AML-193 (cell line): ENCODE results near the gene LARP1.
"Not testable (repeated sequence)": the region's sequence is repeated elsewhere in the genome, so short reads cannot be mapped to it uniquely, and the experiment has no call there.

Experiments used
- DNase-seq, 2 experiments: peaks; one replicate each; lab custom pipeline; 2025; lab: John Stamatoyannopoulos, UW

LARP1 gene

DNA sequence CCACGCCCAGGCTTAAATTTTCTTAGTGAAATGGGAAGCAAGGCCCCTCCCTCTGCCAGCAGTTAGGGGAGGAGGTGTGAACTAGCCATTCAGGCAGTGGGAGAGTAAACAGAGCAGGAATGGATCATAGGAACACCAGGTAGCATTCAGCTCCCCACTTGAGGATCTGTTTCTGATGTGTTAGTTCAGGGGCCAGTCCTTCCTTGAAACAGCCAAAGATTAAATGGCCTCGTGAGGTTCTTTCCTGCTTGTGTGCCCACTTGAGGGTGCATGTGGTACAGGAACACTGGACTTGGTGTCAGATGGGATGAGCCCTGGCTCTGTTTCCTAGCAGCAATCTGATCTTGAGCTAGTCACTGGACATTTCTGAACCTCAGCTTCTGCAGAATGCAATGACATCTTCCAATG lies 74.0 kb downstream of the LARP1 start:
- DNase-seq, result no peak

DNA sequence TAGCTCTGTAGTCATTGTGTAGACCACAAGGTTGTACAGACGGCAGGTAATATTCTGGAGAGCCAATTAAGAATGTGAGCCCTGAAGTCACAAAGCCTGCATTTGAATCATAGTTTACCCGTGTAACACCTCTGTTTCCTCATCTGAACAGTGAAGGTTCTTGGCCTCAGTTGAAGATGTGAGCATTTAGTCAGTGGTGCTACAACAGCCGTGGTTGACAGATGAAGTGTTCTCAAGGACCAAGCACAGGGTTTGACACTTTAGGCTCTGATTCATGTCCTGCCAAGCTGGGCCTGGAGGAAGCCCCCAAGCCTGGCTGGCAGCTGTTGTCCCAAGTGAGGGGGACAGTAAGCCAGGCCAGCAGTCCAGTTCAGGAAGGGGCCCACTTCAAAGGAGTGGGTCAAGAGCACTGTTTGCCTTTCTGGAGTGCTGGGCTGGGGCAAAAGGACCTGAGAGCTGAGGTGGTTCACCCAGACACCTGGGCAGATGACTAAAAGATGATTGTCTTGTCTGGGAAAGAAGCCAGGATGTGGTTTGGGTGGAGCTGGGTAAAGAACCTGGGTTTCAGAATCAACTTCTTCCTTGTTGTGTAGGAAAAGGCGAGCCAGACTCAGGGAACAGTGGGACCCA lies 74.5 kb downstream of the LARP1 start:
- no peak for DNase-seq

DNA sequence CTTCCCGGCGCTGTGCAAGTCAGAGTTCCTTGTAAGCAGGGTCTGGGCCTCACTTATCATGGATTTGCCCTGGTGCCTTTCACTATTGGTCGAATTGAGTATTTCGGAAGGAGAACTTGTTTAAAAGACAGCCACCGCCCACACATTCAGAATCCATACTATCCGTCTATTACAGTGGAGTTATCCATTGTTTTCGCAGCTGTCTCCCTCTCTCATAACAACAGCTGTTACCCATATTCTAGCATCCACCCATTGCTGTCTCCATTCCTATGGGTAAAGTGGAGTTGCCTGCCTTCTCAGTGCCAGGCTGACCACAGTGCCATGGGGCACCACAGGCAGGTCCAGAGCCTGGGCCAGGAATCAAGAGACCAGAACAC lies 75.0 kb downstream of the LARP1 start:
- no peak for DNase-seq

DNA sequence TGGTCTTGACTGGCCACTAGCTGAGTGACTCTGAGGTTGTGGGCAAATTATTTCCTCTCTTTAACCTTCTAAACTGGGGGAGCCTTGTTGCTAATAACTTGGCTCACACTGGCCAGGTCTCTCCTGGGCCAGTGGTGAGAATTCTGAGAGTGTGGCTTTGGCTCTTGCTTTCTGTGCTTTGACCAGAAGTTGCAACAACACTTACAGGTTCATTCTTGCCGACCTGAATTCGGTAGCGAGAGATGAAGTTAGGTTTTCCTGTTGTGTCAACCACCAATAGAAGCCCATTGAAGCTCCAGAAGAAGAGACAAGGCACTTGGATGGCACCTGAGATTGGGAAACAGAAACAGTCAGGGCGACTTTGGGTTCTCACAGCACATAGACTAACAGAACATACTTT lies 75.4 kb downstream of the LARP1 start:
- DNase-seq, result no peak

DNA sequence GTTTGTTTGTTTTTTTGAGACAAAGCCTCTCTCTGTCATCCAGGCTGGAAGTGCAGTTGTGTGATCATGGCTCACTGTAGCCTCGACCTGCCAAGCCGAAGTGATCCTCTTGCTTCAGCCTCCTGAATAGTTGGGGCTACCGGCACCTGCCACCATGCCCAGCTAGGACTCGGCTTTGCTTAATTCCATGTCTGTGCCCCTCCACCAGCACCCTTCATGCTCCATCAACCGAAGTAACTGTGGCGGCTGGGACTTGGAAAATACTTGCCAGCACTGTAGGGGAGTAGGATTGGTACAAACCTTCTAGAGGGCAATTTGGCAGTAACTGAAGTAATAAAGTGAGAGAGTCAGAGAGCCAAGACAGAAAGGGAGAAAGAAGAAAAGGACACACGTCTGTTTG lies 76.3 kb downstream of the LARP1 start:
- no peak for DNase-seq

DNA sequence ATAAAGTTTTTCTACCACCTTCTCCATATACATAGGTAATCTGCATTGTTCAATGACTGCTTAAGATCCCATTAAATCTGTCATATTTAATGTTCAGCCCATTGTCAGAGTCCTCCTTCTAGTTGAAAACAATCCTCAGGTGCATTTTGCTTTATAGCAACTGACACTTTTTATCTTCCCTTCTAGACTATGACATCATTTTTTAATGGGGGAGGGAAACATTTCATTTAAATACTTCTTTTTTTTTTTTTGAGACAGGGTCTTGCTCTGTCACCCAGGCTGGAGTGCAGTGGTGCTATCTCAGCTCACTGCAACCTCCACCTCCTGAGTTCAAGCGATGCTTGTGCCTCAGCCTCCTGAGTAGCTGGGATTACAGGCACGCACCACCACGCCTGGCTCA lies 77.6 kb downstream of the LARP1 start:
- not testable (repeated sequence) for DNase-seq

DNA sequence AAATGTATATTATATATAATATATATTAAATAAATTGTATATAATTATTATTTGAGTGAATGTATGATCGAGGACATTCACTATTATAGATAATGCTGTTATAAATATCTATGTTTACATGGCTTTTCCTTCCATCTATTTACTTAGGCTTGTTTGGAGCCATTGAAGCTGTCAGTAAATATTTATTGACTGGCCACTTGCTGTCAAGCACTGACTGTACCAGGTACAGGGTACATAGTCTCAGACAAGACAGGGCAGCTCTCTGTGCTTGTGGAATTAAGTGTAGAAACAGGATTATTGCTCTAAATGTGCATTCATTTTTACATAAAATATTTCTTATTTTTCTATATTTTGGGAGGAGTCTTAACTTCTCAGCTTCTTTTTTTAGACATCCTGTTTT lies 78.9 kb downstream of the LARP1 start:
- no peak for DNase-seq

DNA sequence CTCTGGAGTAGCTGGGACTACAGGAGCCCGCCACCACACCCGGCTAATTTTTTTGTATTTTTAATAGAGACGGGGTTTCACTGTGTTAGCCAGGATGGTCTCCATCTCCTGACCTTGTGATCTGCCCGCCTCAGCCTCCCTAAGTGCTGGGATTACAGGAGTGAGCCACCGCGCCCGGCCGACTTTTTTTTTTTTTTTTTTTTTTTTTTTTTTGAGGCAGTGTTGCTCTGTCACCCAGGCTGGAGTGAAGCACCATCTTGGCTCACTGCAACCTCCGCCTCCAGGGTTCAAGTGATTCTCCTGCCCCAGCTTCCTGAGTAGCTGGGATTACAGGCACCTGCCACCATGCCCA lies 80.5 kb downstream of the LARP1 start:
- not testable (repeated sequence) for DNase-seq

DNA sequence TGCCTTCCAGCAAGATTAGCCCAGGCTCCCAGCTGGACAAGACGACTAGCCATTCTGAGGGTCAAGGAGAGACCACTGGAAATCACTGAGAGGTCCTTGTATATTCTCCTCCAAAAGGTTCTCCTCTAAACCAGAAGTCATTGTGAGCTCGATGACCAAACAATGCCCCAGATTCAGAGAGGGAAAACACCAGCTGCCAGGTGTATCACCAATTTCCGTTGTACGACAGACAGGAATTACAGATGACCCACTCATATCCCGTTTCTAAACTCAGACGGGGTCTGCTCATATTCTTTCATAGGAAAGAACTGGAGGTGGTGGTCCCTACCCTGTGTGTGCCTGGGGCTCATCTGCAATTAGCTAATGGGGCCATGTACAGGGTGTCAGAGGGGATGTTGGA lies 81.0 kb downstream of the LARP1 start:
- DNase-seq, result no peak

DNA sequence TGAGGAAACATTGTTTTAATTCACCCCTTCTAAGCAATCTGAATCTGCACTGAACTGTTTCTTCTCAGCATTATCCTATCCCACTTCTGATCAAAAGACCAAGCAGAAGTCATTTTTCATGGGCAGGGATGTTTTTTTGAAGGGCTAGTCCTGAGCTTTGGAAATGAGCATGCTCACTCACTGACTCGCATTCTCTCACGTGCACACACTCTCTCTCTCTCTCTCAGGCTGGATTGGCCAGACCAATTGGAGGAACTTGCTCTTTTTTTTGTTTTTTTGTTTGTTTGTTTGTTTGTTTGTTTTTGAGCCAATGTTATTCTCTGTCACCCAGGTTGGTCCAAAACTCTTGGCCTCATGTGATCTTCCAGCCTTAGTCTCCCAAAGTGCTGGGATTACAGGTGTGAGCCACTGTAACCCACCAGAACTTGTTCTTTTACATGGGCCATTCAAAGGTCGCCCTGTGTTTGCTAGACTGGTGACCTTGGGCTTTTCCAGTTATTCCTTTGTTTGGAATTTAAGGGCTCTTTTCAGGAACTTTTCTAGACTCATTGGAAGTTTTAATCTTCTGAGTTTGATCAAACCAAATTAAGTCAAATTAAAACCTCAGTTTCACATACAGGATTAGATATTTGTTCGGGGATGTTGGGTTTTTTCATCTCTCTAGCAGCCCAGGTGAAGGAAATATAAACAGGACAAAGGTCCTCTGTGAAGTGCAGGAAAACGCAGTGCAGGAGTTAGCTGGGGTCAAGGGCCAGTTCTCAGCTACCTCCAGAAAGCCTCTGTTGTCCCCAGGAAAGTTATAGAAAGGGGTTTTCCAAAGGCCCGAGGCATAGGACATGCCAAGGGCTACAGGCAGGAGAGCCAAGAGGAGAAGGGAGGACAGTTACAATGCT lies 82.1 kb downstream of the LARP1 start:
- DNase-seq, result no peak

DNA sequence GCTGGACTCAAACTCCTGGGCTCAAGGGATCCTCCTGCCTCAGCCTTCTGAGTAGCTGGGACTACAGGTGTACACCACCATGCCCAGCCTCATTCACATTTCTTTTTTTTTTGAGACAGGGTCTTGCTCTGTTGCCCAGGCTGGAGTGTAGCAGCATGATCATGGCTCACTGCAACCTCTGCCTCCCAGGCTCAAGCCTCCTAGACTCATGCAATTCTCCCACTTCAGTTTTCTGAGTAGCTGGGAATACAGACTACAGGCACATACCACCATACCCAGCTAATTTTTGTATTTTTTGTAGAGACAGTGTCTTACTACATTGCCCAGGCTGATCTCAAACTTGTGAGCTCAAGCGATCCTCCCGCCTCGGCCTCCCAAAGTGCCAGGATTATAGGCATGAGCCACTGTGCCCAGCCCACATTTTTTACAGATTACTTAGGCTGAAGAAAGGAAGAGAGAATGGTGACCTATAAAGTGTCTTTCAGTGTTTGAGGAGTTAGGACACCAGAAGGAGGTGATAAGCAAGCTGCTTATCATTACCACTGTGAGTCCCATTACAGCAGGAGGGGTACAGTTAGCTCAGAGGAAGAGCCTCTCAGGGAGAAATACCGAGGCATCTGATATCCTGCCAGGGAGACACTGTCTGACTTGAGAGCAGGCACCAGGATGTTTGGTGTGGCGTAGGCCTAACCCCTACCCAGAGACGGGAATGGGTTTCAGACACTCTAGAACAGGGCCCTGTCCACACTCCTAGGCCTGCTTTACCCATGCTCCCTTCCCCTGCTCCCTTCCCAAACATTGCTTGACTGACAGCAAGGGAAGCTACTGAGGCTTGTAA lies 85.5 kb downstream of the LARP1 start:
- DNase-seq, result no peak

DNA sequence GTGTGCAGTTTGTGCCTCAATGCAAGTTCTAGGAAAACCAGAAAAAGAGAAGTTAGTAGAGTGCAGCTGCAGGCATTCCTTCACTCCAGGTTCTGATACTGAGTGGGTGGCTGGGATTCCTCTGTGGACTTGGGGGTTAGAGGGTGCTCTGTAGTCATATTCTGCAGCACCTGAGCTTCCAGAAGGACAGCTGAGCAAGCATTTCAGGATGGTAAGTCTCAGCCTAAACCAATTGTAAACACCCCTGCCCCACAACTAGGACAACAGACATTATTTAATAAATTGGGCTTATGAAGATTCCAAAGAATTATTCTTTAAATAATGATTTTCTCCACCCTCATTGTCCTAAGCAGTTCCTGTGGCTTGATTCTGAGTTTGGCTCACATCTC lies 86.1 kb downstream of the LARP1 start:
- DNase-seq, result no peak

DNA sequence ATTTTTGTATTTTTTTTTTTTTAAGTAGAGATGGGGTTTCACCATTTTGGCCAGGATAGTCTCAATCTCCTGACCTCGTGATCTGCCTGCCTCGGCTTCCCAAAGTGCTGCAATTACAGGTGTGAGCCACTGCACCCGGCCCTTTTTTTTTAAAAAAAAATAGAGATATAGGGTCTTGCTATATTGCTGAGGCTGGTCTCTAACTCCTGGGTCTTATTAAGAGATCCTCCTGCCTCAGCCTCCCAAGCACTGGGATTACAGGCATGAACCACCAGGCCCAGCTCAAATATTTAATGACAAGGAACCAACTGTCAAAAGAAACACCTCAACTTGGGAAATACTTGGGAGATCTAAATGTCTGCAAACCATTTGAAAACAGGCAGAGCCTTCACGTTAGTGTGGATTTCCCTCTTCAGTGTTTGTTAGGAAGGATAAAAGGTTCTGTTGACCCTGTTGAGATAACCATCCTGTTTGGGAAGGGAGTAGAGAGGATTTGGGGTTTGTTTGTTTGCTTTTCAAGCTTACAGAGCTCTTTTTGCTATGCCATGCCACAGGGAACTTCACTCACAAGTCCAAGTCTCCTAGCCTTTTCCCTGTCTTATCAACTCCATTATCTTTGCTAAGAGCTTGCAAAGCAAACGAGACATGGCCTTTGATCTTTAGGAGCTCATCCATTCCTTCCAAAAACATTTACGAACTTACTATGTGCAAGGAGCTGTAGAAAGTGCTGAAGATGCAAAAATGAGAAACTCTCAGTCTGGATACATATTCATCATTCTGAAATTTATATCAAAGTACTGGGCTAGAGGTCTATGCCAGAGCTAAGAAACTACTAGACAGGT lies 87.7 kb downstream of the LARP1 start:
- no peak for DNase-seq

DNA sequence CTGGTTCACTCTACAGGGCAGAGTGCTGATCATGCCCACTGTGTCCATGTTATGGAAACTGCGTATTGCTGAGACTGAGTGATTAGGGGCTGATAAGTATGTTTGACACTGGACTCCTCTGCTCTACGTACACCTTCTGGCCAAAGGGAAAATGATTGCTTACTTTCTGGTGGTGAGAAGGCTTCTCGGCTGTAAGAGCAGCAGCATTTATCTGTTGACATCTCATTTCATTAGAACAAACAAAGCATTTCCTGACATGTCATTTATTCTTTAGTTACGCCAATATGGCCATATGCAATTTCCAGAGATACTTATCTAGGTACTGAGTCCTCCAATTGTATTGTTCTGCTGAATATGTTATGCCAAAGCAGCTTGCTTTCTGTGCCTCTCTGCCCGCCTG lies 89.6 kb downstream of the LARP1 start:
- no peak for DNase-seq

DNA sequence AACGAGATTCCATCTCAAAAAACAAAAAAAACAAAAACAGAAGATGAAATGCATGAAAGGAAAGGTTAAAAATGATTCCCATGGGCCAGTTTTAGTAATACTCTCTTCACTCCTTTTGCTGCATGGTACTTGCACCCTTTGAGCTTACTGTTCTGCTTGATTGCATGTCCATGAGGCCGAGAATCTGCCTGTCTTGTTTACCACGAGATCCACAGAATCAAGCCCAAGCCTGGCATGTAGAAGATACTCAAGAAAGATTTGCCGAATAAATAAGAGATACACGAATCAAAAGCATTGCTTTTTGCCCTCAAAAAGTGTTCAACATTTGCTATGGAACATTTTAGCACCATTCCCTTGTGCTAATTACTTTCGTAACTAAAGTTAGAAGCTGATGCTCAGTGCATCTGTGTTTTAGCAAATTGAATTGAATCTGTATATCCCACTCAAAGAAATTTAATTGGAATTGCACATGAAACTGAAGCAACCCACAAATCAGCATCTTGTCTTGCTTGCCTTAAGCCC lies 94.1 kb downstream of the LARP1 start:
- DNase-seq, result no peak

DNA sequence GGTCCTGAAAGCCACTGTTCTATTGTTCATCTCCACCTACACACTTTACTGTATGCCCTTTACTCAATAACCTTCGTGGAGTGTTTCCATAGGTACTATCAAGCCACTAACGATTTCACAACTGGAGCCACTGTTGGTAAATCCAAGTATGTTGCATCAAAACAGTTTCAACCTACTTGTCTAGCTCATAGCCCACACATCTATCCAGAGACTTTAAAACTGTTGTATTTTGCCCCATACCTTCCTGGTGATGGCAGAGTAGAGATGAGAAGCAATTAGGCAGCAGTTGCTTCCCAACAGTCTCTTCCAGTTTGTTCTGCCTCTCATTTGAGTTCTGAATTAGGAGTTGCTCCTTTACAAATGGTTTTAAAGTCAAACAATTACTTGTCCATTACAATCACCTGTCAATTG lies 94.6 kb downstream of the LARP1 start:
- DNase-seq, result peak; percentile 15 to 19

DNA sequence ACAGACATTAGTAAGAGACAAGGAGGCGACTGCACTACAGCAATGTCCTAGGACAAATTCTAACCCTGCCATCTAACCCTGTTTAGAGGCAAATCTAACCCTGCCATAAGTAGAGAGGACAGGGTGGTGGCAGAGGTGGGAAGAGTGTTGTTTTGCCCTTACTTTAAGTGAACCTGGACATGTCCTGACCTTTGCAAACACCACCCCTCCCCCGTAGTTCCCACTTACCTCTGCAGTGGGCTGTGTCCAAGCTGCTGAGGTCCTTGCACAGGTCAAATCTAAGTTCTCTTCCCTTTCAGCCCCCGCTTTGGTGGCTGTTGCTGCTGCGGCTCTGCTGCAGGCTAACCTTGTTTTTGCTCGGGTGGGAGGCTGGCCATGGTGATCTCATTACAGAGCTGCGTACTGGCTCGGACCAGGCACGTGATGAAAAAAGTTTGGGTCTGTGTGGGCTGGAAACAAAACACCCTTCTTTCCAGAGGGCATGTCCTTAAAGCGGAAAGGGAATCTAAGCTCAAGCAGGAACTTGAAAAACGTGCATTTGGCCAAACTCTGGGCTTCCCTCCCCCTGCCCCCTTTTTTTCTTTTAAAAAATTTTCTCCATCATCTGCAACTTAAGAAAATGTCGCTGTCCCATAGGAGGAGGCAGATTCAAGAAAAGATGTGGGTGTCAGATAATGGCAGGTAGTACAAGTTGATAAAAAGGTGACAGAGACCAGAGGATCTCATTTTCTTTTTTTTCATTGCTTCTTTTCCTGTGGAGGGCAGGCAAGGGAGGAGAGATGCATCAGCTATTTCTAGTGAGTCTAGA lies 95.3 kb downstream of the LARP1 start, which contains the start of gene FAXDC2:
TSS of gene FAXDC2 (minus strand) at position 349 of the 808 bp plus-strand sequence. CDS start 12,425 bp downstream, outside the sequence.
- no peak for DNase-seq

DNA sequence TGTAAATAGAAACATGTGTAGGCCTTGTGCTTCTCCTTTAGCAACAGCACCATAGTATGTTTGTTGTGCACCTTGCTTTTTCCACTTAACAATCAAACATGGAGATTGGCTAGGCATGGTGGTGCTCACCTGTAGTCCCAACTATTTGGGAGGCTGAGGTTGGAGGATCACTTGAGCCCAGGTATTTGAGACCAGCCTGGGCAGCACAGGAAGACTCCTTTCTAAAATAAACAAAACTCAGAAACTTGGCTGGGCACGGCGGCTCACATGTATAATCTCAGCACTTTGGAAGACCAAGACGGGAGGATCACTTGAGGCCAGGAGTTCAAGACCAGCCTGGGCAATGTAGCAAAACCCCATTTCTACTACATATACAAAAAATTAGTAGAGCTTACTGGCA lies 96.2 kb downstream of the LARP1 start:
- DNase-seq, result no peak

DNA sequence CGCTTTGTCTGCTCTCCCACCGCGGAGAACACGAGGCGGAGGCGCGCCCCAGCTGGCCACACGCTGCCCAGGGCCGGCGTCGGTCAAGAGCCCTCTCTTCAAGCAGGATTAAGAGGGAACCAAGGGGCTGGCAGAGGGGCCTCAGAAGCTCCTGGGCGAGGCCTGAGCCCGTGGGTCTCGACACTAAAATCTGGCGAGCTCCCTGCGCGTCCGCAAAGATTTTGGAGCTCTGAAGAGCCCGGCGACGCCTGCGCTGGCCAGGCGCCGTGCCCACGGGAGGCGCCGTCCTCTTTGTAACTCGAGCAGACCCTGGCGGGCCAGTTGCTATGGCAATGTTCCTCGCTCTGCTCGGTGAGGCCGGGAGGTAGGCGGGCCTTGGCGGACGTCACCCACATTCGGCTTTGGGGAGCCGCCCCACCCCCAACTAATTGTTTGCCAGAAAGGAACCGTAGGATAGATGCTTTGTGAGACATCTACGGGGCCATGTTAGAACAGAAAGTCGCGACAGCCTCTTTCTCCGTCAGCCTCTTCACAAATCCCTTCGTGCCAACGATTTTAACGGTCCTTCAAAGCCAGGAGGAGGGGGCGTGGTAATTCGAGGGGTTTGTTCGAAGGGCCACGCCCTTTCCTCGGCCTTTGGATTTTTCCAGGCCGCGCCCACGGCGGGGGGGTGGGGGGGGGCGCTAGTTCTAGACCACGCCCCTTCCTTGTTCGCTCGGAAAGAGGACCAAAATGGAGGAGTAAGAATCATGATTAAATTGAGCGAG lies 102.5 kb downstream of the LARP1 start:
- DNase-seq, result peak; percentile 90 to 93
